Fibroblast of pulmonary artery (primary cell): ENCODE results near the gene TAF1D.

ENCODE experiments used
- DNase-seq: peaks from one replicate; pipeline ENCODE4 v3.0.0-alpha.2; 2010; ENCODE audit warnings: low read depth
- H3K4me3 ChIP-seq: replicated peaks from 2 replicates; pipeline ENCODE4 v1.5.1; 2011; ENCODE audit warnings: low read depth, mild to moderate bottlenecking, control low read depth, low read length, moderate library complexity
- TF ChIP-seq, protein P1 (sequence below): IDR thresholded peaks from 2 replicates; pipeline ENCODE4 v1.5.1; 2011; ENCODE audit warnings: mild to moderate bottlenecking, control low read depth, low read length, inconsistent platforms; ENCODE audit errors: missing control alignments

The TAF1D gene

DNA sequence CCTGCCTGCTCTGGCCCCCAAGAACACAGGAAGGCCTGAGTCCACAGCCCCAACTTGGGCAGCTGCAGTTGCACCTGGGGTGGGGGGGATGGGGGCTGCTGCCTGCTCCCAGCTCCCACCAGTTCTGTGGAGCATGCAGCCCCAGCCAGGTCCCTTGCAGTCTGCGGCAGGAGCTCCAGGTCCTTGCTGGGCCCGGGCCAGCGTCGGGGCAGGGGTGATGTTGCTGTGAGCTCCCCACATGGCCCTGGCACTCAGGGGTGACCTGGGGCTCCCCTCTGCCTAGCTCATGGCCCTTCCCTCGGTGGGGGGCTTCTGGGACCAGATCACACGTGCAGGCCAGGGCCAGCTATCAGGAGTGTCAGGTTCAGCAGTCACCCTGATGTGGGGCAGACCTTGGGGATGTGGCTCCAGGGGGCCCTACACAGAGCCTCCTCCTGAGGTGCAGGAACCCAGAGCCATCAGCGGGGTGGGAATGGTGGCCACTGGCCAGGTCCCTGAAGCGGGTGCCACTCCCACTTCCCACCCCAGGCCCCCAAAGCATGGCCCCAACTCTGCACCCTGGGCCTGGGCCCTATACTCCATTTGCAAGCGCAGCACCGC lies 32.4 kb upstream of the TAF1D start:
- TF ChIP-seq, protein P1, sequence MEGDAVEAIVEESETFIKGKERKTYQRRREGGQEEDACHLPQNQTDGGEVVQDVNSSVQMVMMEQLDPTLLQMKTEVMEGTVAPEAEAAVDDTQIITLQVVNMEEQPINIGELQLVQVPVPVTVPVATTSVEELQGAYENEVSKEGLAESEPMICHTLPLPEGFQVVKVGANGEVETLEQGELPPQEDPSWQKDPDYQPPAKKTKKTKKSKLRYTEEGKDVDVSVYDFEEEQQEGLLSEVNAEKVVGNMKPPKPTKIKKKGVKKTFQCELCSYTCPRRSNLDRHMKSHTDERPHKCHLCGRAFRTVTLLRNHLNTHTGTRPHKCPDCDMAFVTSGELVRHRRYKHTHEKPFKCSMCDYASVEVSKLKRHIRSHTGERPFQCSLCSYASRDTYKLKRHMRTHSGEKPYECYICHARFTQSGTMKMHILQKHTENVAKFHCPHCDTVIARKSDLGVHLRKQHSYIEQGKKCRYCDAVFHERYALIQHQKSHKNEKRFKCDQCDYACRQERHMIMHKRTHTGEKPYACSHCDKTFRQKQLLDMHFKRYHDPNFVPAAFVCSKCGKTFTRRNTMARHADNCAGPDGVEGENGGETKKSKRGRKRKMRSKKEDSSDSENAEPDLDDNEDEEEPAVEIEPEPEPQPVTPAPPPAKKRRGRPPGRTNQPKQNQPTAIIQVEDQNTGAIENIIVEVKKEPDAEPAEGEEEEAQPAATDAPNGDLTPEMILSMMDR = no peak
- DNase-seq = no peak
- no peak overlapping the region for H3K4me3 ChIP-seq

DNA sequence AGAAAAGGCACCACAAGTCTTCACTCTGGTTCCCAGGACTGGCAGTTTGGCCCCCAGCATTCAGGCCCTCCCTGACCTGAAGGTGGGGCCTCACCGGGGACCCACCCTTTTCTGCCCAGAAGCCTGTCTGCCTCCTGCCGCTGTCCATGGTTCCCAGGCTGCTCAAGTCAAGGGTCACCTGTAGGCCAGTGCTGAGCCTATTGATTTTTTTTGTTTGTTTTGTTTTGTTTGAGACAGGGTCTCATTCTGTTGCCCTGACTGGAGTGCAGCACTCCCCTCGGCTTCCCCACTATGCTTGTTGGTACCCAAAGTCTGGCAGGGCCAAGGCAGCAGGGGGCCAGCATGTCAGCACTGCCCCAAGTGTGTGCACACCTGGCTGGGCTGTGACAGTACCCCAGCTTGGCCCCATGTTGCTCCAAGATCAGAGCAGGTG lies 31.8 kb upstream of the TAF1D start:
- H3K4me3 ChIP-seq = no peak overlapping the region
- TF ChIP-seq, protein P1 = no peak
- DNase-seq = no peak

DNA sequence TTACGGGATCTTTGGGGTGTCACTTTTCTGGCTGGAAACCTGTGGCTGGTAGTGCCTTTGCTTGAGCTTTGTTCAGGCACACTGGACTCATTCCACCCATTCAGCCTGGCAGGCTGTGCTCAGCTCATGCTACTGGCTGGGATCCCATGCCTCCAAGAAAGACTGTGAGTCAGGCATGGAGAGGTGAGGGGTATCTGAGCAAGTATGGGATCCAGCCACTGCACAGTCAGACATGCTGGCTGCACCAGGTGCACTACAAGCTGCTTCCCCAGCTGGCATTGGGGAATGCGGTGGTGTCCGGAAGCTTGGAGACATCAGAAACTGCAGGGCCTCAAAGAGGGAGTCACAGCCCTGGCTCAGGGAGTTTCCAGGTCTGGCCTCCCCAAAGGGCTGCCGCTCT lies 30.8 kb upstream of the TAF1D start:
- DNase-seq = no peak
- no peak overlapping the region for H3K4me3 ChIP-seq
- TF ChIP-seq, protein P1 = no peak

DNA sequence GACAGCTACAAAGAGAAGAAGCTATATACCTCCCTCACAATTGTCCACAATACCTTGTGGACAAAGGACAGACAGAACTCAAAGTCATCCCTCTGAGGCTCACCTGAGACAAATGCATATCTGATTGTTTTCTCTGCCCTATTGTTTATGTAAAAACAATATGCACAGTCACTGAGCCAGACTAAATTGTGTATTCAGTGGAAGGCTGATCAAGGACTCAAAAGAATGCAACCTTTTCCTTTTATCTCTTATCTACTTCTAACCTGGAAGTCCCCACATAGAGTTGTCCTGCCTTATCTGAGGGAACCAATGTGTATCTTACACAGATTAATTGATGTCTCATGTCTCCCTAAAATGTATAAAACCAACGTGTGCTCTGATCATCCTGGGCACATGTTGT lies 28.9 kb upstream of the TAF1D start:
- DNase-seq = no peak
- no peak overlapping the region for H3K4me3 ChIP-seq
- TF ChIP-seq, protein P1 = no peak

DNA sequence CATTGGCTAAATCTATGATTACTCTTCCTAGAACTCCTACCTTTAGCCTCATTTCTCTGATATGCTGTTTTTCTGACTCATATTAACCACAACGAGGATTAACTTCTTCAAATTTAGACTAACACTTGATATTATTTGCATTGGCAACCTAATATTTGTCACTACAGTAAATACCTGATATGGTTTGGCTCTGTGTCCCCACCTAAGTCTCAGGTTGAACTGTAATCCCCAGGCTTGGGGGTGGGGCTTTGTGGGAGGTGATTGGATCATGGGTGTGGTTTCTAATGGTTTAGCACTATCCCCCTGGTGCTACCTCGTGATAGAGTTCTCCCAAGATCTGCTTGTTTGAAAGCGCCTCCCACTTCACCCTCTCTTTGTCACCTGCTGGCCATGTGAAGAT lies 25.7 kb upstream of the TAF1D start:
- DNase-seq = no peak
- TF ChIP-seq, protein P1 = no peak
- no peak overlapping the region for H3K4me3 ChIP-seq

DNA sequence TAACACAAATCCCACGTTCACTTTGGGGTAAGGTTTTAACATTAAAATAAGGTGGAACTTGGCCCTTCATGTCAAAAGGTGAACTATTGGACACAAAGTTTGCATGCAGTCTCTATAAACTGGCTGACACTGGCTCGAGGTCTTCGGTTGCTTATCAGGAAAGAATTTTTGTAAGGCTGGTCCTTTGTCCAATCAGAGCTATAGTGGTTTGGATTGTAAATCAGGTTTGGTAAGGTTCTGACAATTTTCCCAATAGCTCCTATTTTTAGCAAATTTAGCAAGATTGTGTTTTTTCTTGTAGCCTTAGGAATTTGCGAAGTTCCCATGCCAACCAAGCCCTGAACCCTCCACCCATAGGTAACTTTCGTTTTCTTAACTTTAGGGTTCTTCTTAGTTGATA lies 25.2 kb upstream of the TAF1D start:
- no peak for DNase-seq
- no peak overlapping the region for H3K4me3 ChIP-seq
- TF ChIP-seq, protein P1 = no peak

DNA sequence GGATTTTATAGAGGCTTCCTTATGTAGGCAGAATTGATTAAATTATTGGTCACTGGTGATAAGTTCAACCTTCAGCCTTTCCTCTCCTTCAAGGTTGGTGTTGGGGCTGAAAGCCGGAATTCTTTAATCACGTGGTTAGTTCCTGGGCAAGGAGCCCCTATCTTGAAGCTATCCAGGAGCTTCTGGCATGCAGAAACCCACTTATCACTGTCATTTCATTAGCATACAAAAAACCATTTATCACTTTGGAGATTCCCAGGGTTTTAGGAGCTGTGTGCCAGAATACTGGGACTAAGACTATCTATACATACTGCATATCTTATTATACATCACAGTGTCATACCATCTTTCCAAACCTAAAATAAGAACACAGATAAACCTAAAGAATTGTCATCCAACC lies 24.3 kb upstream of the TAF1D start:
- TF ChIP-seq, protein P1 = no peak
- H3K4me3 ChIP-seq = no peak overlapping the region
- DNase-seq = no peak
